Measurements from ENCODE around the gene USP27X.

Gene USP27X

DNA sequence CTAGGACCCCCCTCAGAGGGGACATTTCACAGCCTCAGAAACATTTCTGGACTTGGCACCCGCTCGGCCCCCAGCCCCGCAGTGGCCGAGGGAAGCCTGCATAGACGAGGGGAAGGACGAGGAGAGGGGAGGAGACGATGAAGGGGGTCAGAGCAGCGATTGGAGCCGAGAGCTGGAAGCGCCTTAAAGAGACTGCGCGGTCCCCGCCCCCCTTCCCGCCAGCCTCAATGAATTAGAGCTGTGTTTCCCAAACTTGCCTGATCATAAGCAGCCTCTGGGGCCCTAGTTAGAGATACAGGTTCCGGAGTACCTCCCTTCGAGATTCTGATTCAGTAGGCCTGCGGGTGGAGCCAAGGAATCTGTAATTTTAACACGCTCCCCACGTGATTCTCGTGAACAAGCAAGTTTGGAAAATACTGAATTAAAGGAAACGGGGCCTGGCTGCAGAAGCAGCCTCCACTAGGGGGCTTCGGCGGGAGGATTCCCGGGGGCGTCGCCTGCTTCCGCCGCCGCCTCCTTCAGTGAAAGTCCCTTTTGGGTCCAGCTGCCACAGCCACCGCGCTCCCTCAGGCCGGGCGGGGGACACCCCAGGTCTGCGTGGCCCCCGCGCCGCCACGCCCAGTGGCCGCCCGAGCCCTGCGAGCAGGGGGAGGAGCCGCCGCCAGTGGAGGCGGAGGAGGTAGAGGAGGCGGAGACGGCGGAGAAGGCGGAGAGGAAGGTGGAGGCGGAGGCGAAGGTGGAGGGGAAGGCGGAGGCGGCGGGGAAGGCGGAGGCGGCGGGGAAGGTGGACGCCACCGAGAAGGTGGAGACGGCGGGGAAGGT, at the start of gene USP27X:
Gene USP27X (plus strand): TSS at position 651 of the 822 bp plus-strand sequence. CDS start 824 bp downstream, outside the sequence.
- peak; percentile 81 for DNase-seq (ENCODE audit: low spot score)
- TF ChIP-seq, protein P1, sequence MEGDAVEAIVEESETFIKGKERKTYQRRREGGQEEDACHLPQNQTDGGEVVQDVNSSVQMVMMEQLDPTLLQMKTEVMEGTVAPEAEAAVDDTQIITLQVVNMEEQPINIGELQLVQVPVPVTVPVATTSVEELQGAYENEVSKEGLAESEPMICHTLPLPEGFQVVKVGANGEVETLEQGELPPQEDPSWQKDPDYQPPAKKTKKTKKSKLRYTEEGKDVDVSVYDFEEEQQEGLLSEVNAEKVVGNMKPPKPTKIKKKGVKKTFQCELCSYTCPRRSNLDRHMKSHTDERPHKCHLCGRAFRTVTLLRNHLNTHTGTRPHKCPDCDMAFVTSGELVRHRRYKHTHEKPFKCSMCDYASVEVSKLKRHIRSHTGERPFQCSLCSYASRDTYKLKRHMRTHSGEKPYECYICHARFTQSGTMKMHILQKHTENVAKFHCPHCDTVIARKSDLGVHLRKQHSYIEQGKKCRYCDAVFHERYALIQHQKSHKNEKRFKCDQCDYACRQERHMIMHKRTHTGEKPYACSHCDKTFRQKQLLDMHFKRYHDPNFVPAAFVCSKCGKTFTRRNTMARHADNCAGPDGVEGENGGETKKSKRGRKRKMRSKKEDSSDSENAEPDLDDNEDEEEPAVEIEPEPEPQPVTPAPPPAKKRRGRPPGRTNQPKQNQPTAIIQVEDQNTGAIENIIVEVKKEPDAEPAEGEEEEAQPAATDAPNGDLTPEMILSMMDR (IDR thresholded peaks at IDR 0.05; ENCODE audit: borderline replicate concordance, control extremely low read depth, extremely low read depth, insufficient read depth, missing control alignments): peak; percentile 39
- in situ Hi-C loops (cut with MboI; ENCODE audit: low sequenced_read_pairs, unreplicated experiment): no loop called here

GRCh38 chrX:49838374-49838773, 40.9 kb upstream of the USP27X start:
- in situ Hi-C loops (cut with MboI; ENCODE audit: low sequenced_read_pairs, unreplicated experiment): no loop called here
- DNase-seq (ENCODE audit: low spot score): peak; percentile 32
- TF ChIP-seq, protein P1 (IDR thresholded peaks at IDR 0.05; ENCODE audit: borderline replicate concordance, control extremely low read depth, extremely low read depth, insufficient read depth, missing control alignments): peak; percentile 67

GRCh38 chrX:49840679-49841078, 38.6 kb upstream of the USP27X start:
- in situ Hi-C loops (cut with MboI; ENCODE audit: low sequenced_read_pairs, unreplicated experiment): no loop called here
- DNase-seq (ENCODE audit: low spot score): peak; percentile 32
- TF ChIP-seq, protein P1 (IDR thresholded peaks at IDR 0.05; ENCODE audit: borderline replicate concordance, control extremely low read depth, extremely low read depth, insufficient read depth, missing control alignments): peak; percentile 28

- in situ Hi-C loops (cut with MboI; ENCODE audit: low sequenced_read_pairs, unreplicated experiment): no loop called here
- no peak for DNase-seq (ENCODE audit: low spot score)
- TF ChIP-seq, protein P1 (IDR thresholded peaks at IDR 0.05; ENCODE audit: borderline replicate concordance, control extremely low read depth, extremely low read depth, insufficient read depth, missing control alignments): no peak
Observed at GRCh38 chrX:49842621-49843020, 36.7 kb upstream of the USP27X start.

DNA sequence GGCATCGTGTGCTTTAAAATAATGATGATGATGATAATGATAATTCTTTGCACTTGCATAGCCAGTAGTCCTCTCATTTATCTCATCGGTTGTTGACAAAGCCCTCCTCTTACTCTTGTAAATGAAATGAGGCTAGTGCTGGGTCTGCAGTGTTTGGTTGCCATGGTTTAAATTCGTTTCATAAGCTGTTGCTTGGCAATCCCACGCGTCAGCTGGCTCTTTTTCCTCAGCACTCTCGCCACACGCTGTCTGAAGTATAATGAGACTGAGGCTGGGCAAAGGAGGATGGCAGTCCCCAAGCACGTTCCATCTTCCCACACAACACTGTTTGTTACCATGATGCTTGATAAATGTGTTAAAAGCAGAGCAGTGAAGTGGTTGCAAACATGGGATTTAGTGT, 34.7 kb upstream of the USP27X start:
- TF ChIP-seq, protein P1 (IDR thresholded peaks at IDR 0.05; ENCODE audit: borderline replicate concordance, control extremely low read depth, extremely low read depth, insufficient read depth, missing control alignments): no peak
- in situ Hi-C loops (cut with MboI; ENCODE audit: low sequenced_read_pairs, unreplicated experiment): no loop called here
- DNase-seq (ENCODE audit: low spot score): no peak

DNA sequence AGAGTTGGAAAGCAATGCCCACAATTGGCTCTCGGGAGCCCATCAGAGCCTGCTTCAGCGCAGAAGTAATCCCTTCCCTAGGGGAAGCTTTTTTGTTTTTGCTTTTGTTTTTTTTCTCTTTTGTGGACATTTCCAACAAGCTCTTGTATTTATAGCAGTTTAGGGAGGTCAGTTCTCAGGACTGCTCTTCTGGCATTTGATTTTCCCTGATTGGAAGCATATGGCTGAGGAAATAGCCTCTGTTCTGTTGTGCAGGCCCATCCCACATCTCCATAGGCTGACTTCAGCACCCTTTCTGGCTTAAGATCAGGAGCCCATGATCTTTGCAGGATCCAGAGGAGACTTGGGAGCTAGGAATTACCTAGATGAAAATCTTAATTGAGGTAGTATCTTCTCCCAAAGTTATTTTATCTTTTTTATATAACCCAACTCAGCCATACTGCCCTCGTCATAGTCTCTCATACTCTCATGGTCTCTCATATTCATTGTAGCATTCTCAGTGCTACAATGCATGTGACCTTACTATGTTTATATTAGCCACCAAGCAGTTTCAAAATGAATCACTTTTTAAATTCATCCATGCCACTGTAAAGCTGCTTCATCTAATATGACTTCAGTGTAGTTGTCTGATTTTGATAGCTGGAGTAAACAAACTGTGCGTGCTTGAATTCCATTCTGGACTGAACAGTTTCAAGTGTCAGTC, 33.4 kb upstream of the USP27X start:
- in situ Hi-C loops (cut with MboI; ENCODE audit: low sequenced_read_pairs, unreplicated experiment): no loop called here
- no peak for DNase-seq (ENCODE audit: low spot score)
- TF ChIP-seq, protein P1 (IDR thresholded peaks at IDR 0.05; ENCODE audit: borderline replicate concordance, control extremely low read depth, extremely low read depth, insufficient read depth, missing control alignments): no peak
